GM21390 (cell line): ENCODE measurements around the gene VWA2.
"Not testable (repeated sequence)": the region's sequence is repeated elsewhere in the genome, so short reads cannot be mapped to it uniquely, and the experiment has no call there.

ENCODE experiments used
- ATAC-seq: cut with Tn5 transposase; IDR thresholded peaks from one replicate; pipeline ENCODE4 v1.9.1; 2021; ENCODE audit not compliant: unreplicated experiment

The VWA2 gene

GRCh38 chr10:114313866-114314265 lies 74.8 kb downstream of the VWA2 start:
- ATAC-seq, result no peak

DNA sequence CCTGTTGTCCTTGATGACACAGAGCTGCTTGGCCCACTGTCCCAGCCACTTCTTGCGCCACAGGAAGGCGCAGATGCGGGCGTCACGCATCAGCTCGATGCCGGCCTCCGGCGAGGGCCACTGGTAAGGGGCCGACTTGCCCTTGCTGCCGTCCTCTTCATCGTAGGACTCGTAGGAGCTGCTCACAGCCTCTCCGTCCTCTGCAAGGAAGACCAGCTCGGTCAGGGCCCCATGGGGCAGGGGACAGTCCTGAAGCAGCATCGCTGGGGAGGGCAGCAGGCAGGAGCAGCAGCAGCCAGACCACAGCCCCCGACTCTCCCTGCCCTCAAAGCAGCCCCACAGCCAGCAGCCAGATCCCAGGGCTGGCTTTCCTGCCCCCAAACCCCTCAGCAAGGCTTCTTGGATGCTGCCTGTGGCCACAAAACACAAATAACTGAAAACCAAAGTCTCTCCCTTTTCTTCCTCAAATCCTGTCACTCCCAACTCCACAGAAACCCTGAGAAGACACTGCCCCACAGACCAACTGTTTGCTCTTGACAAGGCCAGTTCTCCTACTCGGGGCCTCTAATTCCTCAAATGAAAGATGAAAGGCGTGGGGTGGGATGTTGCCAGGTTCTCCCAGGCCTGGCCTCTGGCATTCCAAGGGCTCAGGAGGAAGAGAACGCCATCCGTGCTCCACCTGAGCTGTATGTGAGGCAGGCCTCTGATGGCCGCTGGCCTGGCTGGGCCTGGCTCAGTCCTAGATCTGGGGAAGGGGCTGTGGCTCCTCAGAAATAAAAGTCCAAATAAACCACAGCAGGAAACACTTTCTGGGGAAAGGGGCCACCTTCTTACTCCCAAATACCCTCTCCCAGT lies 76.7 kb downstream of the VWA2 start:
- ATAC-seq, result no peak

DNA sequence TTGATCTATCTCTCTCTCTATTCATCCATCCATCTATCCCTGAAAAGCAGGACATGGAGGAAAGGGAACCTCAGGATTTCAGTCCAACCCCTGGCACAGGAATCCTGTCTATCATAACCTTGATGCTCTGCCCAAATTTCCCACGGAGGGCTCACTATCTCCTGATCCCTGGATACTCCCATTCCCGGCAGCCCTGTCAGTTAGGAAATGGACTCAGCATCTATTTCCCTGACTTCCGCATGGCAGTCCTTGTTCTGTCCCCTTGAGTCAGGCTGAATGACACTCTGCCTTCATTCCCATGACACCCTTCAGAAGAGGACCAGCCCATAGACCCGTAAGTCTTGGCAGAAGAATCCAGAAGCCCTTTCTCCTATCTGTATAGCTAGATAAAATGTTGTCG lies 77.7 kb downstream of the VWA2 start:
- ATAC-seq, result no peak

DNA sequence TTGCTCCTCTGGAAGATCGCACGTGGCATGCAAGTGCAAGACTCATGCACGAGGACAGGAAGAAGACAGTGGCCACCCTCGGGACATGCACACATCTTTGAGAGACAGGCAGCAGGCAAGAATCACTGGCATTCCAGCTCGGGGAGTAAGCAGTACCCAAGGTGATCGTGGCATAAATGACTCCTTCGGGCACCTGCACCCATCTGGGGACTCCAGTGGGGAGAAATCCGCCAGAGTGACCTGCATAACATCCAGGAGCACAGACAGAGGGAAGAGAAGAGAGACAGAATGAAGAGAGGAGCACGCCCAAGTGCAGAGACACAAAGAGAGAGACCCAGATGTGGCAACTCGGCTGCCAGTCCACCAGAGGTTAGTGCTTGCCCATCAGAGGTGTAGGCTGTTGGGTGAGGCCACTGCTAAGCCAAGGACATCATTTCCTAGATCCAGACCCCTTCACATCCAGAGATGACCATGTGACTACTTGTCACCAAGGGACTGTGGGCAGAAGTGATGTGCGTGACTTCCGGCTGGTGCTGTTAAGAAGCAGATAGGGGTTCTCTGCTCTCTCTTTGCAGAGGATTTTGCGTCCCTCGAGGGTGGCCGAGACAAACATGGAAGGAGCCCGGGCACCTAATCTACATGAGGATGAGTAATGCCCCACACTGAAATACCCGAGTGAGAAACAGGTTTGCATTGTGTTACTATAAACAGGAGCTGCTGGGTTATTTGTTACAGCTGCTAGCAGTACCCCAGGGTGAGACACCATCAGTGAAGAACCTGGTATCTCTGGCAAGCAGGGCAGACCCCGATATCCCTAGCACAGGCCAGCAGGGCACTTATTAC lies 80.6 kb downstream of the VWA2 start:
- ATAC-seq, result no peak

GRCh38 chr10:114320249-114321116 lies 81.4 kb downstream of the VWA2 start:
- no peak for ATAC-seq

DNA sequence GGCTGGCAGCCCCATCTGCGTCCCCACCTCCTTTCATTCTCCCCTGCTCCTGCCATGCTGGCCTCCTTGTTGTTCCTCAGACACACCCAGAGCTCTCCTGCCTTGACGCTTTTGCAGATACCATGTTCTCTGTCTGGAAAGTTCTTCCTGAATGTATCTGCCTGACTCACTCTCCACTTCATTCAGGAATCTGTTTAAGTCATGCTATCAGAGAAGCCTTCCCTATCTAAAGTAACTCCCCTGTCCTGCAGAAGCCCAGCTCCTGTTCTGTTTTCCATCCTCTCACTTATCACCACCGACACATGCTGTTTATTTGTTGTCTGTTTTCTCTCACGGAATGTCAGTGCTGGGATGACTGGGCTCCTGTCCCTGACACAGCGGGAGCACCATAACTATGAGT lies 83.3 kb downstream of the VWA2 start:
- ATAC-seq, result no peak

DNA sequence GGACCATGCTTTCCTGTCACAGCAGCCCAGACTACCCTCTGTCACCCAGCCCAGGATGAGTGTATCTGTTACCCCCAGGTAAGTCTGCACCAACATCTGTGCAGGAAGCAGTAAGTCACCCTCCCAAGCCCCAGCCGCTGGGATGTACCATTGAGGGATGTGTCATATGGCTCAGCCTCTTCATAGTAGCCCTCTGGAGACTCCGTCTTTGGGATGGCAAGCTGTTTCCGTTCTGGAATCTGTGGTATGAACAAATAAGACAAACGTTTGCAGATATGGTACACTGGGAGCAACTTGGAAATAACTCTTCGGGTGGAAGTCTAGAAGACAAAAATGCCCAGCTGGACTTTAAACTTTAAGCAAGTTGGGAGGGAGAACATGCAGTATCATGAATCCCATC lies 84.0 kb downstream of the VWA2 start:
- ATAC-seq, result no peak

GRCh38 chr10:114326795-114327194 lies 87.7 kb downstream of the VWA2 start:
- ATAC-seq, result no peak

DNA sequence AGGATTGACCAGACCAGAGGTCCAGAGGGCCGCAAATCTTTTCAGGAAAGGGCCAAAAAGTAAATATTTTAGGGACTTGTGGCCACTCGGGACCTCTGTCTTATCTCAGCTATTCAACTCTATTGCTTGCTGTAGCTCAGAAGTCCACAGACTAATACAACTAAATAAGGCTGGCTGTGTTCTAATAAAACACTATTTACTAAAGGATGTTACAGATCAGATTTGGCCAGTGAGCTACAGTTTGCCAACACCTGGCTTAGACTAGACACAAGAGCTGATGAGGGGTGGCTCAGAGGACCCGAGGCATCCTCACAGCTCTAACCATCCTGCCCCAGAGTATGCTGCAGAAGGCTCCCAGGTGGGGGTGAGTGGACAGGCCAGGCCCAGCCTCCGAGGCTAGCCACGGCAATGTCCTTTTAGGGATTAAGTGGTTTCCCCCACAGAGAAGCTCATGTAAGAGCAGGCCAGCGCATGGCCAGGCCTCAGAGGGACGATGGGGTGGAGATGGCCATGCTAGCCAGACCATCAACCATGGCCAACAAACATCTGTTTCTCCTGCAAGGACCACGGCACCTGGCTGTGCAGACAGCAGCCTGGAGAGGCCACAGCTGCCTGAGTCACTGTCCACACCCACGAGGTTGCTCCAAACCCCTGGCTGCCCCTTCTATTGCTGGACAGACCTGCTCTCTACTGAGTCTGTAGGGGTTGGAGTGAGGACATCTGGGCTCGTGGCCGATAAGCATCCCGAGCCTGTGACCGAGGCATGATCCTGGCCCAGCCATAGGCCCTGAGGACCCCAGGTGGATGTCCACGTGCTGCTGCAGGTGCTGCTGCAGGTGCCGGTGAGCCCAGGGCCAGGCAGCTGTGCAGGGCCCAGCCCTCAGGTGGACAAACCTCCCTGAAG lies 88.7 kb downstream of the VWA2 start:
- ATAC-seq, result no peak

DNA sequence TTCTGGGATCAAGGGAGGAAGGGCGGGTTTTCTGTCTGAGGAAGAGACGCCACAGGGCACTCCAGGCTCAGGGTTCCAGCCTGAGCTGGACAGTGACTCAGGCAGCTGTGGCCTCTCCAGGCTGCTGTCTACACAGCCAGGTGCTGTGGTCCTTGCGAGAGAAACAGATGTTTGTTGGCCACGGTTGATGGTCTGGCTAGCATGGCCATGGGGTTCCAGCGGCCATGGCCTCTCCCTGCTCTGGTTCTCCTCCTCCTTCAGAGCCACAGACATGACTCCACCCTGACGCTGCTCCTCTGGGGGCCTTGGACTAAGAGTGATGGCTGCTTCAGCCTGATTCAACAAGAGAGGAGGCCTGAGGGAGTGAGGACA lies 89.4 kb downstream of the VWA2 start:
- no peak for ATAC-seq

- ATAC-seq, result no peak
Observed at GRCh38 chr10:114328874-114329273, 89.8 kb downstream of the VWA2 start.

GRCh38 chr10:114329634-114330365 lies 90.7 kb downstream of the VWA2 start:
- no peak for ATAC-seq

- ATAC-seq, result no peak
Observed at GRCh38 chr10:114332301-114333192, 93.5 kb downstream of the VWA2 start.

- not testable (repeated sequence) for ATAC-seq
Observed at GRCh38 chr10:114333441-114333840, 94.4 kb downstream of the VWA2 start.

GRCh38 chr10:114334301-114334700 lies 95.2 kb downstream of the VWA2 start:
- ATAC-seq, result no peak

GRCh38 chr10:114335614-114336013 lies 96.6 kb downstream of the VWA2 start:
- ATAC-seq, result no peak

- ATAC-seq, result no peak
Observed at GRCh38 chr10:114336823-114337509, 97.9 kb downstream of the VWA2 start.
